MCF 10A (cell line): ENCODE results near the gene COL13A1. TPM values are rescaled to one million over a fixed set of nuclear protein-coding genes. Genes with fewer than 3 reads are reported as not detected.

Experiments
- BruUV-seq: library from RNA; stranded (reverse); fragments of 400-500 nt; replicated peaks from 2 replicates; lab custom pipeline; 2021; lab: Mats Ljungman, UMichigan
- CTCF ChIA-PET: fragments of 300-600 bp; sonication (Branson Sonifier 250); formaldehyde crosslinking; extraction: SDS; loops from one replicate; lab custom pipeline; 2021; ENCODE audit warnings: antibody characterized with exemption, inconsistent platforms; lab: Yijun Ruan, JAX
- POLR2A ChIA-PET: fragments of 300-600, 350-650 bp; sonication (Branson Sonifier 250); formaldehyde crosslinking; extraction: SDS; loops from one replicate; lab custom pipeline; 2020; ENCODE audit warnings: antibody characterized with exemption, inconsistent platforms; lab: Yijun Ruan, JAX
- DNase-seq: peaks from one replicate; pipeline ENCODE4 v3.0.0-alpha.2; 2018; ENCODE audit not compliant: unreplicated experiment
- H3K27ac Mint-ChIP-seq: one replicate; pipeline ENCODE4 v1.8.0; 2022; ENCODE audit warnings: mild to moderate bottlenecking, low read depth, mixed read lengths; ENCODE audit not compliant: unreplicated experiment
- H3K27me3 Mint-ChIP-seq: one replicate; pipeline ENCODE4 v1.8.0; 2022; ENCODE audit warnings: mixed read lengths; ENCODE audit not compliant: insufficient read depth, unreplicated experiment
- H3K36me3 Mint-ChIP-seq: one replicate; pipeline ENCODE4 v1.8.0; 2022; ENCODE audit warnings: mild to moderate bottlenecking, moderate library complexity, mixed read lengths; ENCODE audit not compliant: insufficient read depth, unreplicated experiment
- H3K4me1 Mint-ChIP-seq: one replicate; pipeline ENCODE4 v1.8.0; 2022; ENCODE audit warnings: mixed read lengths; ENCODE audit not compliant: insufficient read depth, unreplicated experiment
- H3K4me3 Mint-ChIP-seq: one replicate; pipeline ENCODE4 v1.8.0; 2022; ENCODE audit warnings: mild to moderate bottlenecking, moderate library complexity, mixed read lengths; ENCODE audit not compliant: unreplicated experiment
- H3K9me3 Mint-ChIP-seq: one replicate; pipeline ENCODE4 v1.8.0; 2022; ENCODE audit warnings: mixed read lengths; ENCODE audit not compliant: unreplicated experiment
- intact Hi-C: fragments of 100-400 bp; cut with micrococcal nuclease; formaldehyde crosslinking; loops from 2 replicates; pipeline ENCODE4 v1.14.1; 2022
- total RNA-seq: library from RNA; stranded (reverse); gene quantifications from 2 replicates; pipeline ENCODE4 v1.2.3, GENCODE V29; 2022
- TF ChIP-seq, protein P1 (sequence below): fragments of 200-600 bp; IDR thresholded peaks from one replicate; pipeline ENCODE4 v1.8.0; 2022; ENCODE audit warnings: antibody characterized with exemption, mild to moderate bottlenecking; ENCODE audit not compliant: unreplicated experiment

The COL13A1 gene
- total RNA-seq, 1 experiment from 2014 or later: 0.47 TPM

DNA sequence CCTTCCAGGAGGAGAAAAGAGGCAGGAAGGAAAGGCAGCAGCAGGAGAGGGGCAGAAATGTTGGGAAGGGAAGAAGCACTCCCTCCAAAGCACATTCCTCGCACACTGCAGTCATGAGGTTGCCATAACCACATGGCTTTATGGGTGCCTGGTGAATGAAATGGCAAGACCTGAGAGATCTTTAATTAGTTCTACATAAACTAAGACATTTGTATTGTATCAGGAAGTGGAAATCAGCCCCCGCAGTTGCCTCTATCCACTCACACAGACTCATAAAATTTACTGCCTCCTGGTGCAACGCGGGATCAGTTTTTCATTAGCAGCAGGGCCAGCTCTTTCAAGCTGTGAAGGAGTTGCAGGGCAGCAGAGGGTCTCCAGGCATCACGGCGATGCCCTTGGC lies 106.4 kb downstream of the COL13A1 start:
- TF ChIP-seq, protein P1, sequence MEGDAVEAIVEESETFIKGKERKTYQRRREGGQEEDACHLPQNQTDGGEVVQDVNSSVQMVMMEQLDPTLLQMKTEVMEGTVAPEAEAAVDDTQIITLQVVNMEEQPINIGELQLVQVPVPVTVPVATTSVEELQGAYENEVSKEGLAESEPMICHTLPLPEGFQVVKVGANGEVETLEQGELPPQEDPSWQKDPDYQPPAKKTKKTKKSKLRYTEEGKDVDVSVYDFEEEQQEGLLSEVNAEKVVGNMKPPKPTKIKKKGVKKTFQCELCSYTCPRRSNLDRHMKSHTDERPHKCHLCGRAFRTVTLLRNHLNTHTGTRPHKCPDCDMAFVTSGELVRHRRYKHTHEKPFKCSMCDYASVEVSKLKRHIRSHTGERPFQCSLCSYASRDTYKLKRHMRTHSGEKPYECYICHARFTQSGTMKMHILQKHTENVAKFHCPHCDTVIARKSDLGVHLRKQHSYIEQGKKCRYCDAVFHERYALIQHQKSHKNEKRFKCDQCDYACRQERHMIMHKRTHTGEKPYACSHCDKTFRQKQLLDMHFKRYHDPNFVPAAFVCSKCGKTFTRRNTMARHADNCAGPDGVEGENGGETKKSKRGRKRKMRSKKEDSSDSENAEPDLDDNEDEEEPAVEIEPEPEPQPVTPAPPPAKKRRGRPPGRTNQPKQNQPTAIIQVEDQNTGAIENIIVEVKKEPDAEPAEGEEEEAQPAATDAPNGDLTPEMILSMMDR: no peak
- Mint-ChIP-seq H3K36me3 (no peaks in the 10 kb centered on the region), H3K27ac (no peak overlapping the region), H3K27me3 (no peaks in the 10 kb centered on the region), H3K9me3 (no peaks in the 10 kb centered on the region), H3K4me3 (no peak overlapping the region), H3K4me1 (no peaks in the 10 kb centered on the region)
- DNase-seq: no peak
- BruUV-seq: no TSS peak
- intact Hi-C loops: no loop called here
- CTCF ChIA-PET: no interaction called here
- POLR2A ChIA-PET: no interaction called here

DNA sequence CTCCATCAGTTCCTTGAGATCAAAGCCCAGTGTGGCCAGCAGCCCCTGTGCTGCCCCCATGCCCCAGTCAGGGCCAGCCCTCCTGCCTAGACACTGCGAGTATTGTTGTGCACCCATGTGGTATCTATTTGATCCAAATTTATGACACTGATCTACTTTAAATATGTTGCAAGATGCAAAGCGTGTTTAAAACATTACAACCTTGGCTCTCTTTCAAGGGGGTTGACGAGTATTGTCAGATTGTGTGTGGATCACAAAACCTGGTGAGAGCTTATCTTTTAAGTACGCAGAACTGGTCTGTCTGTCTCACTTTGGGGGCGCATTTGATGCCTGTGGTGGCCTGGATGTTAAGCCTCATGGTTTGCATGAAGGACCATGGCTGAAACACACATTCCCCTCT lies 108.9 kb downstream of the COL13A1 start:
- TF ChIP-seq, protein P1: no peak

DNA sequence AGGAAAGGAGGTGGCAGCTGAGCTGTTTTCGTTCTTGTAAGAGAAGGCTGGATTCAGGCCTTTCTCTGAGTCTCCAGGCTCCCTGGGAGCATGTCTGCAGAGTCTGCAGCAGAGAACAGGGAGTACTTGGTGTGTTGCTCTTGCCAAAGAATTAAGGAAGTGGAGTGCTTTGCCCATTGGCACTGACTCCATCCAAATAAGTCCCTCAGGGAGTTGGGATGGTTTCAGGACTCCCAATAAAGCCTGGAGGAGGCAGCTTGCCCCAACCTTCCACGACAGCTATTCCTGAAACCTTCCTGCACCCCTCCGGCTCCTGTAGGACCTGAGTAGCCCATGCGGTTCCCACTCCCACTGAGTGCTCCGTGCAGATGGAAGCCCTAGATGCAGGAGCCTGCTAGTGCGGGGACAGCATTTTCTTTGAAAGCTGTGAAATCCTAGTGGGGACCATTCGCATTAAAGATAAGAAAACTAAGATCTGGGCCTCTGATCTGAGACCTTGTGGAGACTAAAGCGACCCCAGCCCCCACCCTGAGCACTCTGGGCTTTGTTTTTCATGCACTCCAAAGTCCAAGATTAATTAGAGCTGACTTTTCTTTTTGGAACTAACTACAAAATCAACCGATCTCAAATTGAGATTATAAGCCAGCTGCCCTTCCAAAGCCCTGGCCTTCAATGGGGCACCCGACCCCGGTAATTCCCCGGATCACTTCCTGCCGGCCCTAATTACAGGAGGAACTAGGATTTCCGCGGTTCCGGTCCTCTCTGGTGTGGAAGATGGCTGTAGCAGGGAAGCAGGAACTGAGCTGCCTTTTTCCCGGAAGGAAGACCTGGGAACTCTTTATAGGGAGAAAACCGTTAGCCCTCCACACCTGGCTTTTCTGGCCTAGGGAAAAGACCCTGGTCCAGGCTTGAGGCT lies 110.2 kb downstream of the COL13A1 start:
- Mint-ChIP-seq H3K27me3 (no peaks in the 10 kb centered on the region), H3K36me3 (no peaks in the 10 kb centered on the region), H3K4me3 (no peak overlapping the region), H3K9me3 (no peaks in the 10 kb centered on the region), H3K4me1 (no peaks in the 10 kb centered on the region), H3K27ac (no peak overlapping the region)
- intact Hi-C loops: loop anchor here (5.0 kb wide), 1 partner anchor 110 kb away; the partner anchor contains the start of gene COL13A1
- POLR2A ChIA-PET: interaction anchor here (0.7 kb wide), 1 partner anchor 50 kb away, joined by 3 read pairs; no protein-coding TSS in a partner anchor
- TF ChIP-seq, protein P1: no peak
- no peak for DNase-seq
- CTCF ChIA-PET: interaction anchor here (0.5 to 1.5 kb wide), 8 partner anchors 10 to 267 kb away, joined by 3 to 8 read pairs (median 4); no protein-coding TSS in a partner anchor
- no TSS peak for BruUV-seq

More for the DNA sequence above, 108.9 kb downstream of the COL13A1 start:
- Mint-ChIP-seq H3K36me3 (no peaks in the 10 kb centered on the region), H3K4me3 (no peak overlapping the region), H3K9me3 (no peaks in the 10 kb centered on the region), H3K4me1 (no peaks in the 10 kb centered on the region), H3K27ac (no peak overlapping the region), H3K27me3 (no peaks in the 10 kb centered on the region)
- BruUV-seq: no TSS peak
- intact Hi-C loops: loop anchor here (5.0 kb wide), 1 partner anchor 108 kb away; the partner anchor contains the start of gene COL13A1
- ChIA-PET POLR2A (no interaction called here), CTCF (interaction anchor here (0.7 to 1.5 kb wide), 2 partner anchors 124 to 148 kb away, joined by 5 to 8 read pairs; no protein-coding TSS in a partner anchor)
- DNase-seq: no peak

DNA sequence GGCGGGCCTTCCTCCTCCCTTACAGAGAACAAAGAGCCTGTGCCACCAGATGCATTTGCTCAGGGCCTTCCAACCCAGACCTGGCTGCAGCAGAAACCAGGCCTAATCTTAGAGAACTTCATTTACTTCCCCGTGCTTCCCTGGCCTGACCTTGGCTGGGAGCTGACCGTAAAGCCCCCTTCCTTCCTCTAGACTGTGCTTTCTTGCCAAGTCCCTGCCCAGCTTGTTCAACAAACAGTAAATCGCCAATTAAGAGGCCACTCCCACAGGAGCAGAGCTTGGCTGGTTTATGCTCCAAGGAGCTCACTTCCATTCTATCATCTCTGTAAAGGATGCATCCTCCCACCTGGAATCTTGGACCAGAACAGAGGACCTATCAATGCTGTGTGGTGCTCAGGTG lies 110.9 kb downstream of the COL13A1 start:
- no TSS peak for BruUV-seq
- POLR2A ChIA-PET: interaction anchor here (0.7 kb wide), 1 partner anchor 51 kb away, joined by 3 read pairs; no protein-coding TSS in a partner anchor
- intact Hi-C loops: loop anchor here (5.0 kb wide), 1 partner anchor 110 kb away; the partner anchor contains the start of gene COL13A1
- Mint-ChIP-seq H3K9me3 (no peaks in the 10 kb centered on the region), H3K4me1 (no peaks in the 10 kb centered on the region), H3K27ac (no peak overlapping the region), H3K4me3 (no peak overlapping the region), H3K36me3 (no peaks in the 10 kb centered on the region), H3K27me3 (no peaks in the 10 kb centered on the region)
- TF ChIP-seq, protein P1: no peak
- DNase-seq: no peak
- CTCF ChIA-PET: interaction anchor here (0.6 to 4.8 kb wide), 7 partner anchors 10 to 268 kb away, joined by 3 to 48 read pairs (median 4); no protein-coding TSS in a partner anchor
